ENCODE measurements around the gene C16orf89.

Gene C16orf89

DNA sequence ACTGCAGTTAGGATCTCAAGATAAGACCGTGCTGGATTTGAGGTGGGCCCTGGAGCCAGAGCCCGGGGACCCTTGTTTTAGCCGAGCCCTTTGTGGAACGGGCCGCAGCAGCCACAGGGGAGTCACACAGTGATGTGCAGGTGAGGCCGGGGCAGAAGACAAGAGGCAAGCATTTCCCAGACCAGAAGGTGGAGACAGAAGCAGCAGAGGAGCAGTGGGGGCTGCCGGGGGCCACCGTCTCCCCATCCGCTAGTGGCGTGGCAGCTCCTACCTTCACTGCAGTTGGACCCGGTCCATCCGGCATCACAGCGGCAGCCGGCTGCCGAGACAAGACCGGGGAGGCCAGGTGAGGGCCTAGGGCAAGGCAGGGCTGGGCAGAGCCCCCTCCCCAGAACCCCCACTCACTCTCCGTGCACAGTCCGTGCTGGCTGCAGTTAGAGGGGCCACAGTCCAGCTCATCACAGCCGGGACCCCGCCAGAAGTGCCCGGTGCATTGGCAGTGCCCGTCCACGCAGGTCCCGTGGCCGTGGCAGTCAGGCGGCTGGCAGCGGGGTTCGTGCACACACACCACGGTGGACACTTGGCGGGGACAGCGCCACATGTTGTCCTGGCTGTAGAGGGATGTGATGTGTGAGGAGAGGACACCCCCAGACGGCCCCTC, 38.1 kb downstream of the C16orf89 start:
- no peak for DNase-seq

DNA sequence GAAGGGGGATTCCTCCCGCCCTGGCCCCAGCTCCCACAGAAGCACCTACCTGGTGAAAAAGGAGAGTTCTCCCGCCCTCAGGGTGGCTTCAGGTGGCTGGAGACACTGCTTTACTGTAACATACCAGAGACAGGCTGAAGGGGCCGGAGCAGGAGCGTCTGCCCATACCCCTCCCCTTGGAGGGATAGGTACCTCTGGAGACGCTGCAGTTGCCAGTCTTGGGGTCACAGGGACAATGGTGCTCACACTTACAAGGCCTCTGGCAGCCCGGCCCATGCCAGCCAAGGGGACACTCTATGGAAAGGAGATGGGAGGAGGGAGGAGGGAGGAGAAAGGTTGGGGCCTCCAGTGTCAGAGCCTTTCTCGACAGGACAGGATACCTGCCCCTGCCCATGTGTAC, 38.7 kb downstream of the C16orf89 start:
- DNase-seq = no peak

DNA sequence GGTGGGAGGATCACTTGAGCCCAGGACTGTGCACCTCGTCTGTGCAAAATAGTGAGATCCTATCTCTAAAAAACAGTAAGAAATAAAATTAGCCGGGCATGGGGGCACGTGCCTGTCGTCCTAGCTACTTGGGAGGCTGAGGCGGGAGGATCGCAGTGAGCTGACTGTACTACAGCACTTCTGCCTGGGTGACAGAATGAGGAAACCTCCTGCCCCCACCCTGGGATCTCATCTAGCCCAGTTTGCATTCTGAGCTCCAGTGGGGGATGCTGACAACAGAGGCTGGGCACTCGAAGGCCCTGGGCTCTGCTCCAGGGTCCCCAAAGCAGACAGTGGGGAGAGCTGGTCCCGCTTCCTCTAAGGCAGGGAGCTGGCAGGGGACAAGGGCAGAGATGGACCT, 39.1 kb downstream of the C16orf89 start:
- DNase-seq = no peak

DNA sequence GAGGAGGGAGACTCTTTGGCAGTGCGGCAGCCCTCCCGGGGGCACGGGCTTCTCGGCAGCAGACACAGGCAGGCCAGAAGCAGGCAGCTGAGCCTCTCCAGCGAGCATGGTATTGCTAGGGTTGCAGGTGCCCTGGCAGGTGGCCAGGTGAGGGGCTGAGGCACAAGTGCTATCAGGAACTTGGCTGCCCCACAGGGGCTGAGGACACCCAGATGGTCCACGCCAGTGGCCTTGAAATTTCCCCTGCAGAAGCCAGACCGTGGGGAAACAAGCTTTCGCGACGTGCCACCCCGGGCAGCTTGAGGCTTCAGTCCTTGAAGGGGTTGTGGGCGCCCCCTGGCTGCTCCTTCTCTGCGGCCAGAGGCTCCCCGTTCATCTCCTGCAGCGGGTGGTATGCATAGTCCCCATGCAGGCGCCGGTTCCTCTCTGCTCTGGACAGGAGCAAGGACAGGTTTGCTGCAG, 40.6 kb downstream of the C16orf89 start:
- DNase-seq = no peak

DNA sequence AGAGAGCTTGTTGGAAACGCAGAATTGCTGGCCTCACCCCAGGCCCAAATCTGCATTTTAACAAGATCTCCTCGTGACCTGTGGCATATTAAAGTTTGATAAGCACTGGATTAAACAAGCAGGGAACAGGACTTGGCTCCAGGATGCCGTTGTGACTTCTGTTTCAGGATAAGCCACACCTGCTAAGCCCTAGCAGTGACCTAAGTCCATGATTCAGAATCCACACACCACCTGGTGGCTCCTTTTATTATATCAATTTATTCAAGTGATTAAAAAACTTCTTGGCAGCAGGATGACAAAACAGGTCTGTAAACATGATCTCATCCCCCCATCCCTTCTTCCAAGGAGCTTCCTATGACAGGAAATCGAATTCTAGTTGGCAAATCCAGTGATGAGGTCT, 41.1 kb downstream of the C16orf89 start:
- no peak for DNase-seq

DNA sequence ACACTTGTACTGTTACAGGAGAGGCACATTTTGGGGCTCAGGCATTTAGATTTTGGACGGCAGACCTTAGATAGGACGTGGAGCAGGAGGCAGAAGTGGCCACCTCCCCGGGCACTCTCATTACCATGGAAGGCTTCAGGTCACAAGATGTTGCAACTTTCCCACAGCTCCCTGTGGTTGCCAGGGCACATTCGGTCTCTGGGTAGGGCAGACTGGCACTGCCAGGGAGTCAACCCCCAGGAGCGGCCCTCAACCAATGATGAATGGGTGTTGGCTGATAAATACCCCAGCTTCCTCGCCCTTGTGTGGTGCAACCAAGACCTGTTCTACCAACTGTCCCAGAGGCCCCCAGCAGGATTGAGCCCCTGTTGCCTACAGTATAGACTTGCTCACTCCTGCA, 43.2 kb downstream of the C16orf89 start:
- no peak for DNase-seq

DNA sequence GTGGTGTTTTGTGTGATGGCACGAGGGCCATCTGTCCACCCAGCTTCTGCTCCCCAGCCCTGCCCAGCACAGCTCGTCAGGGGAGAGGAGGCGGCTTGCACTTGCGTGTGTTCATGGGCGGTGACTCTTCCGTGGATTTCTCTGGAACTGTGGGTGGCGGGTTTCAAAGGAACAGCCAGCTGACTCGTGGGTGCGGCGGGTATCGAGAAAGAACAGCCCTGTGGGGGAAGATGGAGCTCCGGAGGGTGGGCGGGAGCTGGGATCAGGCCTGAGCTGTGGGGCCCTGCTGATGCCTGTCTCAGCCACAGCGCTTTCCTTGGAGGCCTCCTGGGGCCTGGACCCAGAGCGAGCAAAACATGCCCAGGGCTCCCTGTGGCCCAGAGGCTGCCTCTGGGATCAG, 45.2 kb downstream of the C16orf89 start:
- no peak for DNase-seq

DNA sequence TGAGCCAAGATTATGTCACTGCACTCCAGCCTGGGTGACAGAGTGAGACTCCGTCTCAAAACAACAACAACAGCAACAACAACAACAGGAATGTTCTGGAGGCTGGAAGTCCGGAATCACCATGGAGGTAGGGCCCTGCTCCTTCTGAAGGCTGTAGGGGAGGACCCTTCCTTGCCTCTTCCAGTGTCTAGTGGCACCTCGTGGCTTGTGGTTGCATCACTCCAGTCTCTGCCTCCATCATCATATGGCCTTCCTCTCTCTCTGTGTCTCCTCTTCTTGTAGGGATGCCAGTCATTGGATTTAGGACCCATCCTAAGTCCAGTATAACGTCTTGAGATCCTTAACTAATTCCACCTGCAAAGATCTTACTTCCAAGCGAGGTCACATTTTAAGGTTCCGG, 46.0 kb downstream of the C16orf89 start:
- DNase-seq = no peak

DNA sequence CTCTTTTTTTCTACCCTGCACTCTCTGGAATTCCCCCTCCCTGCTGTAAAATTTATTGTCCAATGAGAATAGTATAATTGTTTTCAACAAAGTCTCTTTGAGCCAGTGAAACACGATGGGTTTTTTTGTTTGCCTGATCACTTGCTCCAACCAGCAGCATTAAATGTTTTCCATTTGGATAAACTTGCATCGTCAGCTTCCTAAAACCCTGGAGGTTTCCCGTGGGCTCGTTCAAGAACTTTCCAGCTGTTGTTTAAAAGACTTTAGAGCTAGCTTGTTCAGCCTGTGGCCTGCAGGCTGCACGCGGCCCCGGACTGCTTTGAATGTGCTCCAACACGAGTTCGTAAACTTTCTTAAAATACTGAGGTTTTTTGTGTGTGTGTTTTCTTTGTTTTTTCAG, 47.0 kb downstream of the C16orf89 start:
- no peak for DNase-seq

DNA sequence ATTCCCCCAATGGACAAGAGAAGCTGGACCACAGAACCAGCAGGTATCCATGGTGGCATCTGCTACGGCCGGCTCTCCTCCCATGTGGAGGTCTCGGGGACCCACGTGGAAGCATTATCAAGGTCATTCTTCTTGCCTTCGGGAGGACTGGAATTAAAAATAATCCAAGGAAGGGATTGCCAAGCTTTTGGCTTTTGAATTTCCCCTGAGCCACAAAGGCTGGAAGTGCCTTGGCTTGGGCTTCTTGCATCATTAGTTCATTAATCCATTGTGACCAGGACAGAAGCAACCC, 48.1 kb downstream of the C16orf89 start:
- DNase-seq = no peak

DNA sequence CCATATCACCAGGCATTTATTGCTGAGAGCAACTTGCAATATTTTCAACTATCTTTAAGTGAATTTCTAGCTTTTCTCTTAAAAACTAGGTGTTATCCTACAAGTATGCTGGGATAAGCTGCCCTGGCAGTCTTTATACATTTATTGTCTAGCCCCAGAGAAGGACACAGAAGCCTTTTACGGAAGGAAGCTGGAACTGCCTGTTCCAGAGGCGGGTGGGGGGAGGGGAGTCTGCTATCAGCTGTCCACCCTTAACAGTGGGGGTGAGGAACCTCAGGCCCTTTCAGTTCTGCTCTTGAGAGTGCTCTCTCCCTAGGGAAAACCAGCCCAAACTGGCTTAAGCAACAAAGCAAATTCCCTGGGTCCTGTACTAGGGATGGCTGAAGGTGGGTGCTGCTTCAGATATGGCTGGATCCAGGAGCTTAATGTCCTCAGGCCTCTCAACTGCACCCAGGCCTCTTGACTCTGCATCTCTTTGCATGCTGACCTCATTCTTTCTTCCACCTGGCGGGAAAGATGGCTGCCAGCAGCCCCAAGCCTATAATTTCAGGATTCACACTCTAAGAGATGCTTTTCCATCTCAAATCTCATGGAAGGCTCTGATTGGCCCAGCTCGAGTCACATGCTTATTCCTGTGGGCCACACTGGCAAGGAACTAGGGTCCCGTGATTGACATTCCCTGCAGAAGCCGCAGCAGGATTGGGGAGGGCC, 48.6 kb downstream of the C16orf89 start:
- no peak for DNase-seq

DNA sequence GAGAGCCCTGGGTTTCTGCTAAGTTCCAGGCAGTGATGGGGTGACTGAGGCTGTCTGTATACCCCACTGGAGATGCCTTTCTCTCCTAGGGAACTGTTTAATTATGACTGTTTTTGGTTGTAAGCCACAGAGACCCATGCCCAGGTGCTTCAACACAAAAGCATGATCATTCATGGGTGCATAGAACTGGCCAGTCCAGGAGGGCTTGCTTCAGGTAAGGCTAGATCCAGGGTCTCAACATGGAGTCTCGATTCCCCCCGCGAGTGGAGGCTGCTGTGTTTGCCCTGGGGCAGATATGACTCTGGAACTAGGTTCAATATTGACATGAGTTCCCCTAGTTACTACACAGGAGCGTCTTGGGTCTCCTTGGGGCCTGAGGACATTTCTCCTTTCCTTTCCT, 49.9 kb downstream of the C16orf89 start:
- no peak for DNase-seq

DNA sequence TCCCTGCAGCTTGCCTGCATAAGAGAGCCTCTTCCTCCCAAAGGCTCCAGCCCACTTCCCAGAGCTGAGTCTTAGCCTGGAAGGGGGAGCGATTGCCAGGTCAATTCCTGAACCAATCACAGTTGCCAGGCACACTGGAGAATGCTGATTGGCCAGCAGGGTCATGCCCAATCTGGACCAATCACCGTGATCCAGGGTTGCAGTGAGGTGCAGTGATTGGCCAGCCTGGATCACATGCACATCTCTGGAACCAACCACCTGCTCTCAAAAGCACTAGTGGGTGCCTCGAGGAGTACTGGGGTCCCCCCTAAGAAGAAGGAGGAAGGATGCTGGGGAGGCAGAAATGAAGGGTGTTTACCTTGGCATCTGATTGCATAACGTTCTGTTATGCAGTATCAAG, 50.4 kb downstream of the C16orf89 start:
- no peak for DNase-seq

DNA sequence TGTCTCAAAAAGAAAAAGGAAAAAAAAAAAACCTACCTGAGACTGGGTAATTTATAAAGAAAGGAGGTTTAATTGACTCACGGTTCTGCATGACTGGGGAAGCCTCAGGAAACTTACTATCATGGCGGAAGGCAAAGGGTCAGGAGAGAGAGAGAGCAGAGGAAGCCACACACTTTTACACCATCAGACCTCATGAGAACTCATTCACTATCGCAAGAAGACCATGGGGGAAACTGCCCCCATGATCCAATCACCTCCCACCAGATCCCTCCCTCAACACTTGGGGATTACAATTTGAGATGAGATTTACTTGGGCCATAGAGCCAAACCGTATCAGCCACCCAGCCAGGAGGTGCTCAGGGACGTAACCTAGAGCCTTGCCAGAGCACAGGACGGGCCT, 52.9 kb downstream of the C16orf89 start:
- DNase-seq = no peak

DNA sequence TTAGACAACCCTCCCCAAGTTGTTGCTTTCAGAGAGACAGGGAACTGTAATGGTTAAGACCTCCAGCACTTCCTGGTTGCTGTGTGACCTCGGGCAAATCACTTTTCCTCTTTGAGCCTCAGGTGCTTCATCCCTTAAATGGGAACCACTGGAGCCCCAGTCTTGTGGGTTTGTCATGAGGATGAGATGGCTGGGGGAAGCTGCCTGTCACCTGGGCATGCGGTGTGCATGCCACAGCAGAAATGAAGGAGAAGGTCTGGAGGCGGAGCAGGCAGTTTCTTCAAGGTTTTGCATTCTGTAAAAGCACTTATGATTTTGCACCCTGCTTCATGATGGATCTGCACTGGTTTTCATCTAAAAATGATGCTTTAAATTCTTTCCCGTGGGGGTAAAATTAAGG, 54.1 kb downstream of the C16orf89 start:
- DNase-seq = no peak

DNA sequence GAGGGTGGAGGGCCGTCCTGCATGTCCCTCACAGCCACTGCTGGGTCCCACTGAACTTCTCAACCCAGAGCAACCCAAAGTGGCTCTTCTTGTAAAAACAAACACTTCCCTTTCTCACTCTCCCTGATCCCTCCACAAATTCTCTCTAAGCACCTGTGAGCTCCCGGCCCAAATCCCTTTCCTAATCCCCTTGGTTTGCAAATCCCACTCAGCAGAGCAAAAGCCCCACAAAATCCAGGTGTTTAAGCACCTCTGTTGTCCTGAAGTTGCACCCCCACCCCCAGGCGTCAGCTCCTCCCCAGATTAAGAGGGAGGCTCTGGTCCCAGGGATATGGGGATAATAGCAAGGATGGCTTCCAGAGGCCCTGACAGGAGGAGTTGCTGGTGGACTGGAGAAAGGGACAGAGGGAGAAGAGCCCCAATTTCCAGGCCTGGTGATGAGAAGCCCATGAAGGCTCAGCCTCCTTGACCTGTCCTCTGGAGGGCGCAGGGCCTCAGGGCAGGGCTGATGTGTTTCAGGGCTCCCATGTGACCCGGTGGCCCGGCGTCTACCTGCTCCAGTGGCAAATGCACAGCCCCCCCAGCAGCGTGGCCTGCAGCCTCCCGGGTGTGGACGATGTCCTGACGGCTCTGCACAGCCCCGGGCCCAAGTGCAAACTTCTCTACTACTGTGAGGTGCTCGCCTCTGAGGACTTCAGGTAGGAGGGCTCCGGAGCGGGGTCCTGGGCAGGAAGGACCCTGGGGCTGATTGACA, 55.0 kb downstream of the C16orf89 start:
- no peak for DNase-seq

DNA sequence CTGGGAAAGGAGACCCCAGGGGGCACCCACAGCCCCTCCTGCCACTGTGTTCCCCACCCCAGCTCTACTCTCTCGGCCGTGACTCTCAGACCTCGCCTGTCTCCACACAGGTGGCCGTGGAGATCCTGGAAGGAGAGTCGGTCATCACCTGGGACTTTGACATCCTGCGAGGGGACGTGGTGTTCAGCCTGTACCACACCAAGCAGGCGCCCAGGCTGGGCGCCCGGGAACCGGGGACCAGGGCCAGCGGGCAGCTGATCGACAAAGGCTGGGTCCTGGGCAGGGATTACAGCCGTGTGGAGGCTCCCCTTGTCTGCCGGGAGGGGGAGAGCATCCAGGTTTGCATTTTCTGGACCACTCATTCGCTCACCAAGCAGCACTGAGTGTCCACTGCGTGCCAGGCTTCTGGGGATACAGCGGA, 57.4 kb downstream of the C16orf89 start:
- no peak for DNase-seq

DNA sequence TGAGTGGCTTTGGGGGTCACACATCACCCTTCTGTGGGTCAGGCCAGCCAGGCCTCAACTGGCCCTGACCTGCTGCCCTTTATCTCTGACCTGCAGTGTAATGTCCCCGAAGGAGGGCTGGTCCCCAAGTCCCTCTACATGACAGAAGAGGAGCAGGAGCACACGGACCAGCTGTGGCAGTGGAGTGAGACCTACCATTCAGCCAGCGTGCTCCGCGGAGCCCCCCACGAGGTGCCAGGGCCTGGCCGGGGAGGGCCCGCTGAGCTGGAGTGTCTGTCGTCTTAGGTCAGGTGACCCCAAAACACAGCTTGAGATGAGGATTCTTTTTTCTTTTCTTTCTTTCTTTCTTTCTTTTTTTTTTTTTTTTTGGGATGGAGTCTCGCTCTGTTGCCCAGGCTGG, 58.5 kb downstream of the C16orf89 start:
- DNase-seq = no peak

DNA sequence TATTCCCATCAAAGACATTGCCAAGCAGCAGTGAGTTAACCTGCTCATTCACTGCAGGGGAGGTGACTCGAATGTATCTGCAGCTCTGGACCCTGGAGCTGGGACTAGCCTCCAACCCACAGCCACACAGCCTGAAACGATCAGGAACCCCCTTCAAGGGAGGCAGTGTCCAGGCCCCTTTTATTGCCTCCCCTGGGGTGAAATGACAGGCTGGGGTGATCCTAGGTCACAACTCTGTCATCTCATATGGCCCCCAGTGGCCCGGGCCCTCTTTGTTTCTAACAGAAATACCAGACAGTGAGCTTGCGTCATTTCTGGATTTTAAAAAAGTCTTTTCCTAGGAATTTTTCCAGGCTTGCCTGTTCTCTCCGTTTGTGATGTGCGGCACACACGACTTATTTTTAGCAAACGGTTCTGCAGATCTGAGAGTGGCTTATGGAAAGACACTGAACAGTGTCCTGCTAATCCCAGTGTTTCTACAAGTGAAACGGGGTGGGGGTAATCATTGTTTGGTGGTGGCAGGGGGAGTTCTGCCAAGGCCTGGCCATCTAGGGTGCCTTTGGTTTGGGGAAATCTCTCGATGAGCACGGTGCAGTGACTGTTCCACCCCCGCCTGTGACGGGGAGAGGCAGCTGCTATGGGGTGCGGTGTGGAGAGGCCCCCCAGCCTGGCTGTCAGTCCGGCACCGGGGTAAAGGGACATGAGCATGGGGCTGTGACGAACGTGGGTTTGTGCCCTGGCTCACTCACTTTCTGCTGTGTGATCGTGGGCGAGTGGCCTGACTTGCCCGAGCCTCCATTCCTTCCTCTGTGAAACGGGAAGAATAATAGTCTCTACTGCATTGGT, 59.2 kb downstream of the C16orf89 start:
- DNase-seq = no peak

DNA sequence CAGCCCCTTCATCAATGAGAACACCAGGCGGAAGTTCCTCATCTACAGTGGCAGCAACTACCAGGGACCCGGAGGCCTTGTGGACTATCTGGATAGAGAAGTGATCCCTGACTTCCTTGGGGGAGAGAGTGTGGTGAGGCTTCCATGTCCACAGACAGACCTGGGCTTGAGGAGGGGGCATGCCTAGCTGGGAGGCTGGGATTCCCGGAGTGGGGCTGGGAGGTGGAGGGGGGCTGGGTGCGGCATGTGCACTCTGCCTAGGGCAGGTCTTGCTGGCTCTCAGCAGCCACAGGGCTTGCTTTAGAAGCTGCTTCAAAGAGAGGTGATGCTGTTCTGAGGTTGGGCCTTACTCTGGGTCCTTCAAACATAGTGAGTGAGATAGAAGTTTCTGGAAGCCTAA, 59.8 kb downstream of the C16orf89 start:
- no peak for DNase-seq

DNA sequence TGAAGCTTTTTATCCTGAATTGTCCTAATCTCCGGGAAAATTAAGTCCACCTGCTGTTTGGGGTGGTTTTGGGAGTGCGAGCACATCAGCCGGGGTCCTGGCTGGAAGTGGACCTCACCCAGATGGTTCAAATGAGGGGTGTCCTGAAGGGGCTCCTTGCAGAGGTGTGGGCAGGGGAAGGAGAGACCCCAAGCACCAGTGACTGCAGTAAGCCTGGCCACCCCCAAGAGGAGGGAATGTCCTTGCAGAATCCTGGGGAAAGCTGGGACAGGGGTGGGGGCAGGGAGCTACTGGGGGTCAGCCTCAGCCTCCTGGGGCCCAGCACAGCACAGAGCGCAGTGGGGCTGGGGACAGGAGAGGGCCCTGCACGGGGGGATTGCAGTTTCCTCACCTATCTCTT, 61.4 kb downstream of the C16orf89 start:
- DNase-seq = no peak

DNA sequence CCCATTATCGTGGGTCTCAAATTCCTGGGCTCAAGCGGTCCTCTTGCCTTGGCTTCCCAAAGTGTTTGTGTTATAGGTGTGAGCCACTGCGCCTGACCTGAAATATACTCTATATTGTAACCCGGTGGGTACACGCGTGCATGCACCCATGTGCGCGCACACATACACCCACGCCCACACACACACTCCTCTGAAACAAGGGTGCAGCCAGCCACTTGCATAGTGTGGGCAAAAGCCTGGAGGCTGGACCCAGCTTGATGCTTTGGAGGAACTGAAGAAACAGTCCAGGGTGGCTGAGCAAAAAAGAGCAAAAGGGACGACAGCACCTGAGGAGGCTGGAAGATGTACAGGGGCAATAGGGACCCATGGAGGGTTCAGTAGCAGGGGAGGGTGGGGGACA, 61.9 kb downstream of the C16orf89 start:
- no peak for DNase-seq

DNA sequence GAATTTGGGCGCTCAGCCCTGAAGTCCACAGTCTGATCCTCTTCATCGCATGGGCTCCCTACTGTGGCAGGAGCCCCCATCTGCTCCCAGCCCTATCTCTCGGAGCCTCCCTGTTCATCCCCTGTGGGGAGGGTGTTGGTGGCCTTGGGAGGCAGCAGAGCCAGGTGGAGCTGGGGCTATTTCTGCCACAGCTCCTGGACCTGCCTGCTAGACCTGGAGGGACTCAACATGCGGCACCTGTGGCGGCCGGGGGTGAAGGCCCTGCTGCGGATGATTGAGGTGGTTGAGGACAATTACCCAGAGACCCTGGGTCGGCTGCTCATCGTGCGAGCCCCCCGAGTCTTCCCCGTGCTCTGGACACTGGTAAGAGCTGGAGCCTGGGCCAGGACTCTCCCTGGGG, 62.5 kb downstream of the C16orf89 start:
- no peak for DNase-seq

Data from central memory CD4-positive, alpha-beta T cell (primary cell).